T-helper 17 cell (primary cell): ENCODE results near the gene KLHL7. TPM values are rescaled to one million over a fixed set of nuclear protein-coding genes. Genes with fewer than 3 reads are reported as not detected.
A peak's percentile ranks its signal among the peaks of the same experiment; 100 is the strongest.
"Not testable (repeated sequence)": the region's sequence is repeated elsewhere in the genome, so short reads cannot be mapped to it uniquely, and the experiment has no call there.

Experiments used
- ATAC-seq: fragments of 150-1000 bp; cut with Tn5 transposase; 2 replicates; pipeline ENCODE4 v1.10.0; 2021; ENCODE audit warnings: mild to moderate bottlenecking, moderate library complexity
- DNase-seq, 3 donors: peaks; one replicate each; pipeline versions ENCODE4 v3.0.0 to v3.0.0-alpha.2; 2020 to 2021
- H3K9me3 ChIP-seq: one replicate; pipeline ENCODE4 v1.7.0; 2013; ENCODE audit warnings: low read length, mild to moderate bottlenecking; ENCODE audit not compliant: control insufficient read depth, poor library complexity, severe bottlenecking
- H3K27ac Mint-ChIP-seq: one replicate; pipeline ENCODE4 v1.8.0; 2022; ENCODE audit warnings: mild to moderate bottlenecking, moderate library complexity, mixed read lengths
- H3K27me3 Mint-ChIP-seq: one replicate; pipeline ENCODE4 v1.8.0; 2022; ENCODE audit warnings: mixed read lengths
- H3K36me3 Mint-ChIP-seq: one replicate; pipeline ENCODE4 v1.8.0; 2022; ENCODE audit warnings: low read depth, mixed read lengths
- H3K4me1 Mint-ChIP-seq: one replicate; pipeline ENCODE4 v1.8.0; 2022; ENCODE audit warnings: mild to moderate bottlenecking, mixed read lengths
- H3K4me3 Mint-ChIP-seq: one replicate; pipeline ENCODE4 v1.8.0; 2022; ENCODE audit warnings: mild to moderate bottlenecking, moderate library complexity, mixed read lengths
- total RNA-seq, 4 donors: library from RNA in 2 of 4; stranded (reverse) in 2 of 4; gene quantifications; one replicate each; pipeline ENCODE4 v1.2.3 and lab custom pipeline; 2022 to 2026

The KLHL7 gene
- total RNA-seq, 2 donors from 2014 or later, result 12.8 to 14.5 TPM

GRCh38 chr7:23167691-23168090 lies 62.1 kb downstream of the KLHL7 start:
- Mint-ChIP-seq H3K27me3 (no peaks in the 10 kb centered on the region), H3K27ac (no peak overlapping the region), H3K4me1 (peaks cover 2% of the 10 kb centered on the region), H3K4me3 (no peak overlapping the region), H3K36me3 (peaks cover 2% of the 10 kb centered on the region)
- DNase-seq (no peak), ATAC-seq (no peak)
- H3K9me3 ChIP-seq, result no peaks in the 10 kb centered on the region

- no peak overlapping the region for H3K4me3 Mint-ChIP-seq
- H3K4me1 Mint-ChIP-seq, result peaks cover 2% of the 10 kb centered on the region
- DNase-seq (no peak), ATAC-seq (no peak)
- no peak overlapping the region for H3K27ac Mint-ChIP-seq
- no peaks in the 10 kb centered on the region for H3K27me3 Mint-ChIP-seq
- H3K36me3 Mint-ChIP-seq, result peaks cover 2% of the 10 kb centered on the region
- no peaks in the 10 kb centered on the region for H3K9me3 ChIP-seq
Measured at GRCh38 chr7:23168111-23168885, 62.7 kb downstream of the KLHL7 start.

- peaks cover 2% of the 10 kb centered on the region for H3K4me1 Mint-ChIP-seq
- H3K27me3 Mint-ChIP-seq, result no peaks in the 10 kb centered on the region
- H3K4me3 Mint-ChIP-seq, result no peak overlapping the region
- peaks cover 2% of the 10 kb centered on the region for H3K36me3 Mint-ChIP-seq
- no peak for ATAC-seq
- H3K9me3 ChIP-seq, result no peaks in the 10 kb centered on the region
- DNase-seq, result no peak
- no peak overlapping the region for H3K27ac Mint-ChIP-seq
Measured at GRCh38 chr7:23175938-23176337, 70.4 kb downstream of the KLHL7 start.

- Mint-ChIP-seq H3K27me3 (no peaks in the 10 kb centered on the region), H3K4me1 (peaks cover 25% of the 10 kb centered on the region), H3K27ac (peak within 1 kb of the TSS; percentile 99), H3K36me3 (no peaks in the 10 kb centered on the region), H3K4me3 (peak within 1 kb of the TSS; percentile 96)
- H3K9me3 ChIP-seq, result no peaks in the 10 kb centered on the region
- DNase-seq, result peak; percentile 87 to 91 (median 89)
- peak; percentile 96 for ATAC-seq
Measured at GRCh38 chr7:23181684-23182553, 76.3 kb downstream of the KLHL7 start, which contains the start of gene NUP42. NUP42 (plus strand) TSS chr7:23182048; CDS start chr7:23182086, 38 bp downstream.

- Mint-ChIP-seq H3K27me3 (no peaks in the 10 kb centered on the region), H3K4me3 (peak overlapping the region; percentile 96), H3K36me3 (no peaks in the 10 kb centered on the region), H3K27ac (peak overlapping the region; percentile 99), H3K4me1 (peaks cover 27% of the 10 kb centered on the region)
- H3K9me3 ChIP-seq, result no peaks in the 10 kb centered on the region
- ATAC-seq, result no peak
- DNase-seq, result no peak
Measured at GRCh38 chr7:23183279-23184012, 77.9 kb downstream of the KLHL7 start.

GRCh38 chr7:23184291-23184690 lies 78.7 kb downstream of the KLHL7 start:
- H3K4me3 Mint-ChIP-seq, result peak overlapping the region; percentile 7
- no peaks in the 10 kb centered on the region for H3K9me3 ChIP-seq
- H3K27ac Mint-ChIP-seq, result peak overlapping the region; percentile 99
- DNase-seq (no peak), ATAC-seq (no peak)
- H3K4me1 Mint-ChIP-seq, result peaks cover 27% of the 10 kb centered on the region
- no peaks in the 10 kb centered on the region for H3K36me3 Mint-ChIP-seq
- no peaks in the 10 kb centered on the region for H3K27me3 Mint-ChIP-seq

- H3K4me1 Mint-ChIP-seq, result peaks cover 27% of the 10 kb centered on the region
- H3K27ac Mint-ChIP-seq, result no peak overlapping the region
Measured at GRCh38 chr7:23184709-23185359, 79.2 kb downstream of the KLHL7 start.

GRCh38 chr7:23185980-23186379 lies 80.4 kb downstream of the KLHL7 start:
- Mint-ChIP-seq H3K36me3 (peaks cover 3% of the 10 kb centered on the region), H3K27me3 (no peaks in the 10 kb centered on the region), H3K4me1 (peaks cover 26% of the 10 kb centered on the region), H3K27ac (no peak overlapping the region), H3K4me3 (no peak overlapping the region)
- ATAC-seq (no peak), DNase-seq (no peak)
- H3K9me3 ChIP-seq, result no peaks in the 10 kb centered on the region

More at GRCh38 chr7:23184709-23185359, 79.2 kb downstream of the KLHL7 start:
- H3K36me3 Mint-ChIP-seq, result no peaks in the 10 kb centered on the region
- DNase-seq (no peak), ATAC-seq (no peak)
- H3K4me3 Mint-ChIP-seq, result no peak overlapping the region
- no peaks in the 10 kb centered on the region for H3K9me3 ChIP-seq
- H3K27me3 Mint-ChIP-seq, result no peaks in the 10 kb centered on the region

GRCh38 chr7:23191022-23191421 lies 85.4 kb downstream of the KLHL7 start:
- peaks cover 7% of the 10 kb centered on the region for H3K4me1 Mint-ChIP-seq
- ATAC-seq (no peak), DNase-seq (no peak)
- H3K9me3 ChIP-seq, result no peaks in the 10 kb centered on the region
- no peaks in the 10 kb centered on the region for H3K27me3 Mint-ChIP-seq
- no peak overlapping the region for H3K4me3 Mint-ChIP-seq
- H3K27ac Mint-ChIP-seq, result no peak overlapping the region
- peaks cover 9% of the 10 kb centered on the region for H3K36me3 Mint-ChIP-seq

- H3K27me3 Mint-ChIP-seq, H3K9me3 ChIP-seq, H3K4me1 Mint-ChIP-seq, H3K27ac Mint-ChIP-seq, DNase-seq, ATAC-seq, H3K4me3 Mint-ChIP-seq: not testable (repeated sequence)
- H3K36me3 Mint-ChIP-seq, result peaks cover 12% of the 10 kb centered on the region
Measured at GRCh38 chr7:23193650-23194227, 88.2 kb downstream of the KLHL7 start.

GRCh38 chr7:23196306-23196705 lies 90.7 kb downstream of the KLHL7 start:
- no peak overlapping the region for H3K4me3 Mint-ChIP-seq
- ATAC-seq, result no peak
- no peak overlapping the region for H3K27ac Mint-ChIP-seq
- H3K9me3 ChIP-seq, result no peaks in the 10 kb centered on the region
- no peak for DNase-seq
- H3K27me3 Mint-ChIP-seq, result no peaks in the 10 kb centered on the region
- peaks cover 8% of the 10 kb centered on the region for H3K36me3 Mint-ChIP-seq
- peaks cover 3% of the 10 kb centered on the region for H3K4me1 Mint-ChIP-seq

GRCh38 chr7:23197745-23198144 lies 92.2 kb downstream of the KLHL7 start:
- H3K27me3 Mint-ChIP-seq, H3K4me1 Mint-ChIP-seq, H3K4me3 Mint-ChIP-seq, DNase-seq, H3K9me3 ChIP-seq, ATAC-seq, H3K36me3 Mint-ChIP-seq, H3K27ac Mint-ChIP-seq: not testable (repeated sequence)
